OCI-LY3 (cell line): Measurements from ENCODE around the gene SEPTIN1.
A peak's percentile ranks its signal among the peaks of the same experiment; 100 is the strongest.

Experiments
- H2AFZ ChIP-seq: fragments of 200-600, 300-600 bp; shearing (Covaris generic); 2 replicates; pipeline ENCODE4 v1.6.0; 2014; ENCODE audit warnings: antibody characterized with exemption, low read depth, low read length
- H3K27ac ChIP-seq: fragments of 200-600, 300-600 bp; sonication (generic); 2 replicates; pipeline ENCODE4 v1.5.1; 2014; ENCODE audit warnings: mild to moderate bottlenecking, low read length, moderate library complexity, mixed read lengths
- H3K27me3 ChIP-seq: fragments of 200-600, 300-600 bp; sonication (generic); 2 replicates; pipeline ENCODE4 v1.6.1; 2014; ENCODE audit warnings: low read depth, low read length, mixed read lengths
- H3K36me3 ChIP-seq: fragments of 200-600, 300-600 bp; sonication (generic); replicated peaks from 2 replicates; pipeline ENCODE3; 2014; ENCODE audit warnings: low read depth, low read length, mixed read lengths
- H3K4me1 ChIP-seq: fragments of 300-600, 200-600 bp; sonication (generic); 2 replicates; pipeline ENCODE4 v1.6.1; 2014; ENCODE audit warnings: low read length, mixed read lengths
- H3K4me2 ChIP-seq: fragments of 200-600, 300-600 bp; sonication (generic); 2 replicates; pipeline ENCODE4 v1.6.1; 2014; ENCODE audit warnings: low read length, mixed read lengths
- H3K4me3 ChIP-seq: fragments of 300-600, 200-600 bp; sonication (generic); 2 replicates; pipeline ENCODE4 v1.5.1; 2014; ENCODE audit warnings: antibody characterized with exemption, mild to moderate bottlenecking, low read length, moderate library complexity
- H3K79me2 ChIP-seq: fragments of 300-600, 200-600 bp; shearing (Covaris generic); 2 replicates; pipeline ENCODE4 v1.6.1; 2014; ENCODE audit warnings: mild to moderate bottlenecking, low read length, mixed read lengths
- H3K9ac ChIP-seq: fragments of 300-600, 200-600 bp; shearing (Covaris generic); 2 replicates; pipeline ENCODE4 v1.6.0; 2014; ENCODE audit warnings: mild to moderate bottlenecking, low read length, moderate library complexity
- H3K9me3 ChIP-seq: fragments of 200-600, 300-600 bp; shearing (Covaris generic); 2 replicates; pipeline ENCODE4 v1.6.1; 2014; ENCODE audit warnings: low read length, mixed read lengths; ENCODE audit not compliant: insufficient read depth
- H4K20me1 ChIP-seq: fragments of 200-600, 300-600 bp; sonication (generic); 2 replicates; pipeline ENCODE4 v1.6.1; 2016; ENCODE audit warnings: low read length, mixed read lengths; ENCODE audit not compliant: insufficient read depth
- CTCF ChIP-seq: fragments of 200-600, 300-600 bp; sonication (generic); IDR thresholded peaks from 2 replicates; pipeline ENCODE4 v1.5.1; 2014; ENCODE audit warnings: antibody characterized with exemption, low read length, low read depth
- EZH2phosphoT487 ChIP-seq: fragments of 200-600 bp; shearing (Covaris generic); IDR thresholded peaks from 2 replicates; pipeline ENCODE4 v1.6.1; 2018; ENCODE audit warnings: antibody characterized with exemption, mixed run types, low read depth

Gene SEPTIN1

GRCh38 chr16:30409125-30410060, 27.0 kb upstream of the SEPTIN1 start:
- TF ChIP-seq EZH2phosphoT487 = no peak
- peak; percentile 89 for TF ChIP-seq CTCF
- Histone ChIP-seq H3K27me3 (no peaks in the 10 kb centered on the region), H3K9ac (no peak overlapping the region; the same call in 1 of the 2 replicates), H3K9me3 (no peaks in the 10 kb centered on the region), H3K27ac (peak overlapping the region; percentile 40; the same call in 1 of the 2 replicates), H3K4me1 (peaks cover 34% of the 10 kb centered on the region), H4K20me1 (no peaks in the 10 kb centered on the region), H3K4me2 (peak overlapping the region; percentile 34), H2AFZ (no peak overlapping the region), H3K36me3 (peaks cover 15% of the 10 kb centered on the region), H3K4me3 (no peak overlapping the region), H3K79me2 (peaks cover 8% of the 10 kb centered on the region; the same call in 1 of the 2 replicates)

GRCh38 chr16:30407804-30408534, 25.6 kb upstream of the SEPTIN1 start:
- H3K4me1 ChIP-seq = peaks cover 22% of the 10 kb centered on the region
- H4K20me1 ChIP-seq = no peaks in the 10 kb centered on the region
- no peak overlapping the region; the same call in 1 of the 2 replicates for H3K27ac ChIP-seq
- peaks cover 8% of the 10 kb centered on the region; the same call in 1 of the 2 replicates for H3K79me2 ChIP-seq
- TF ChIP-seq CTCF = no peak
- TF ChIP-seq EZH2phosphoT487 = no peak
- peak overlapping the region; percentile 94 for H3K4me3 ChIP-seq
- no peaks in the 10 kb centered on the region for H3K9me3 ChIP-seq
- H3K4me2 ChIP-seq = peak overlapping the region; percentile 79
- peak overlapping the region; percentile 84 for H3K9ac ChIP-seq
- no peaks in the 10 kb centered on the region for H3K27me3 ChIP-seq
- H3K36me3 ChIP-seq = peaks cover 10% of the 10 kb centered on the region
- no peak overlapping the region for H2AFZ ChIP-seq

GRCh38 chr16:30407102-30407803, 24.9 kb upstream of the SEPTIN1 start, which contains the start of gene ZNF771:
Gene ZNF771 (plus strand): TSS chr16:30407606. CDS start chr16:30408054, 448 bp downstream.
- H3K9ac ChIP-seq = peak within 1 kb of the TSS; percentile 84
- H3K27me3 ChIP-seq = no peaks in the 10 kb centered on the region
- TF ChIP-seq EZH2phosphoT487 (no peak), CTCF (no peak; the same call in 1 of the 2 replicates)
- peak within 1 kb of the TSS; percentile 15; the same call in 1 of the 2 replicates for H3K27ac ChIP-seq
- H3K9me3 ChIP-seq = no peaks in the 10 kb centered on the region
- H3K4me1 ChIP-seq = peaks cover 19% of the 10 kb centered on the region
- peak within 1 kb of the TSS; percentile 92 for H3K4me2 ChIP-seq
- peaks cover 9% of the 10 kb centered on the region for H3K36me3 ChIP-seq
- peak within 1 kb of the TSS; percentile 94 for H3K4me3 ChIP-seq
- peak within 1 kb of the TSS; percentile 83 for H2AFZ ChIP-seq
- H3K79me2 ChIP-seq = peaks cover 8% of the 10 kb centered on the region; the same call in 1 of the 2 replicates
- no peaks in the 10 kb centered on the region for H4K20me1 ChIP-seq
